Neural cell (in vitro differentiated cells): ENCODE results near the gene KIF23. TPM values are rescaled to one million over a fixed set of nuclear protein-coding genes. Genes with fewer than 3 reads are reported as not detected.

Source experiments
- H2AFZ ChIP-seq: fragments of 200-600, 300-800 bp; sonication (generic), shearing (Covaris generic); 2 replicates; pipeline ENCODE4 v1.6.0; 2014; ENCODE audit warnings: low read depth, mild to moderate bottlenecking, antibody characterized with exemption, low read length, moderate library complexity
- H3F3A ChIP-seq: fragments of 200-600 bp; shearing (Covaris generic); 2 replicates; pipeline ENCODE4 v1.6.1; 2016; ENCODE audit warnings: mild to moderate bottlenecking, moderate library complexity, mixed read lengths, antibody characterized with exemption, low read length; ENCODE audit not compliant: insufficient read depth, poor library complexity, severe bottlenecking
- H3K27ac ChIP-seq: fragments of 200-600, 300-800 bp; sonication (generic), shearing (Covaris generic); 2 replicates; pipeline ENCODE4 v1.5.1; 2014; ENCODE audit warnings: mild to moderate bottlenecking, low read length, moderate library complexity
- H3K27me3 ChIP-seq: fragments of 300-800, 200-600 bp; sonication (generic), shearing (Covaris generic); 2 replicates; pipeline ENCODE4 v1.6.0; 2014; ENCODE audit warnings: mild to moderate bottlenecking, low read depth, low read length, moderate library complexity; ENCODE audit not compliant: insufficient read depth
- H3K36me3 ChIP-seq: fragments of 300-800, 200-600 bp; sonication (generic), shearing (Covaris generic); 2 replicates; pipeline ENCODE4 v1.5.1; 2014; ENCODE audit warnings: mild to moderate bottlenecking, antibody characterized with exemption, low read length, moderate library complexity; ENCODE audit not compliant: insufficient read depth
- H3K4me2 ChIP-seq: fragments of 300-800, 200-600 bp; sonication (generic), shearing (Covaris generic); 2 replicates; pipeline ENCODE4 v1.6.0; 2014; ENCODE audit warnings: mild to moderate bottlenecking, low read length
- H3K4me3 ChIP-seq: fragments of 300-800, 200-600 bp; sonication (generic), shearing (Covaris generic); 2 replicates; pipeline ENCODE4 v1.5.1; 2014; ENCODE audit warnings: mild to moderate bottlenecking, low read length, moderate library complexity
- H3K79me2 ChIP-seq: fragments of 200-600 bp; shearing (Covaris generic); replicated peaks from 2 replicates; pipeline ENCODE4 v1.6.0; 2014; ENCODE audit warnings: mild to moderate bottlenecking, low read length, moderate library complexity; ENCODE audit not compliant: insufficient read depth
- H3K9ac ChIP-seq: fragments of 300-800, 200-600 bp; sonication (generic), shearing (Covaris generic); 2 replicates; pipeline ENCODE4 v1.6.1; 2016; ENCODE audit warnings: mild to moderate bottlenecking, low read length, mixed read lengths
- H3K9me2 ChIP-seq: fragments of 200-600 bp; shearing (Covaris generic); 2 replicates; pipeline ENCODE4 v1.6.1; 2016; ENCODE audit warnings: mild to moderate bottlenecking, low read length, mixed read lengths; ENCODE audit not compliant: insufficient read depth
- H3K9me3 ChIP-seq: fragments of 200-600, 300-800 bp; sonication (generic), shearing (Covaris generic); 2 replicates; pipeline ENCODE4 v1.6.1; 2016; ENCODE audit warnings: mild to moderate bottlenecking, mixed run types, low read length, moderate library complexity, mixed read lengths
- H4K20me1 ChIP-seq: fragments of 200-600 bp; shearing (Covaris generic); 2 replicates; pipeline ENCODE4 v1.6.1; 2016; ENCODE audit warnings: mild to moderate bottlenecking, mixed run types; ENCODE audit not compliant: insufficient read depth
- EP300 ChIP-seq: fragments of 450-650 bp; conservative IDR thresholded peaks from 2 replicates; pipeline ENCODE4 v1.6.1; 2014; ENCODE audit warnings: antibody characterized with exemption, mild to moderate bottlenecking, moderate library complexity; ENCODE audit not compliant: poor library complexity, severe bottlenecking
- EZH2 ChIP-seq: fragments of 200-600, 300-800 bp; shearing (Covaris generic), sonication (generic); IDR thresholded peaks from 2 replicates; pipeline ENCODE4 v1.6.1; 2014; ENCODE audit warnings: antibody characterized with exemption, low read length, borderline replicate concordance, mild to moderate bottlenecking; ENCODE audit not compliant: insufficient read depth, poor library complexity, severe bottlenecking
- MXI1 ChIP-seq: fragments of 450-650 bp; conservative IDR thresholded peaks from 2 replicates; pipeline ENCODE4 v1.6.1; 2014; ENCODE audit warnings: antibody characterized with exemption, mild to moderate bottlenecking; ENCODE audit not compliant: poor library complexity, severe bottlenecking
- POLR2AphosphoS5 ChIP-seq: IDR thresholded peaks from 2 replicates; pipeline ENCODE4 v1.6.1; 2012
- RAD21 ChIP-seq: fragments of 450-650 bp; conservative IDR thresholded peaks from 2 replicates; pipeline ENCODE4 v1.6.1; 2014; ENCODE audit warnings: antibody characterized with exemption, mild to moderate bottlenecking, moderate library complexity
- REST ChIP-seq: IDR thresholded peaks from 2 replicates; pipeline ENCODE4 v1.6.1; 2012; ENCODE audit warnings: borderline replicate concordance
- SMC3 ChIP-seq: fragments of 450-650 bp; conservative IDR thresholded peaks from 2 replicates; pipeline ENCODE4 v1.6.1; 2014; ENCODE audit warnings: antibody characterized with exemption, mild to moderate bottlenecking, moderate library complexity; ENCODE audit not compliant: poor library complexity
- TAF1 ChIP-seq: IDR thresholded peaks from 2 replicates; pipeline ENCODE4 v1.6.1; 2012; ENCODE audit warnings: low read depth
- polyA plus RNA-seq: library from polyadenylated mRNA; depleted of rRNA; stranded (reverse); fragments of >200 nt; gene quantifications from 2 replicates; pipeline ENCODE4 v1.2.3, GENCODE V29; 2014
- TF ChIP-seq, protein P1 (sequence below): fragments of 450-650 bp; IDR thresholded peaks from 2 replicates; pipeline ENCODE4 v1.5.1; 2014; ENCODE audit warnings: antibody characterized with exemption, mild to moderate bottlenecking, moderate library complexity; ENCODE audit not compliant: poor library complexity, severe bottlenecking

KIF23 gene
- polyA plus RNA-seq, 1 donor from 2014 or later = 1.7 TPM

DNA sequence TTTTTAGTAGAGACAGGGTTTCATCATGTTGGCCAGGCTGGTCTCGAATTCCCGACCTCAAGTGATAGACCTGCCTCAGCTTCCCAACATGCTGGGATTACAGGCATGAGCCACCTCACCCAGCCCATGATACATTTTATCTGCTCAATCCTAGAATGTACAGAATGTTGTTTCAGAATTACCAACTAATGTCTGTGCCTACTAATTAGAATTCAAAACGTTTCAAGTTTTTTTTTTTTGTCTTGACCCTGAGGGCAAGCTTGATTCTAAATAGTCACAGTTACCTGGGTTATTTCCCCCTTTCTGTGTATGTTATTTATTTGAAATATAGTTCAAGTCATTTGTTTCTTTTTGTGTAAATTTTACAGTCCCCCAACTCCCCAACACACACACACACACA, 5.3 kb upstream of the KIF23 start:
- Histone ChIP-seq H3K9ac (no peak overlapping the region), H3K79me2 (no peaks in the 10 kb centered on the region), H3F3A (no peaks in the 10 kb centered on the region), H3K9me2 (no peaks in the 10 kb centered on the region), H3K9me3 (no peaks in the 10 kb centered on the region), H2AFZ (no peak overlapping the region), H3K27ac (no peak overlapping the region), H3K27me3 (no peaks in the 10 kb centered on the region), H3K4me3 (no peak overlapping the region), H4K20me1 (no peaks in the 10 kb centered on the region), H3K36me3 (no peaks in the 10 kb centered on the region), H3K4me2 (no peak overlapping the region)
- TF ChIP-seq POLR2AphosphoS5 (no peak), EZH2 (no peak), RAD21 (no peak), REST (no peak), SMC3 (no peak), MXI1 (no peak), EP300 (no peak), TAF1 (no peak)
- TF ChIP-seq, protein P1, sequence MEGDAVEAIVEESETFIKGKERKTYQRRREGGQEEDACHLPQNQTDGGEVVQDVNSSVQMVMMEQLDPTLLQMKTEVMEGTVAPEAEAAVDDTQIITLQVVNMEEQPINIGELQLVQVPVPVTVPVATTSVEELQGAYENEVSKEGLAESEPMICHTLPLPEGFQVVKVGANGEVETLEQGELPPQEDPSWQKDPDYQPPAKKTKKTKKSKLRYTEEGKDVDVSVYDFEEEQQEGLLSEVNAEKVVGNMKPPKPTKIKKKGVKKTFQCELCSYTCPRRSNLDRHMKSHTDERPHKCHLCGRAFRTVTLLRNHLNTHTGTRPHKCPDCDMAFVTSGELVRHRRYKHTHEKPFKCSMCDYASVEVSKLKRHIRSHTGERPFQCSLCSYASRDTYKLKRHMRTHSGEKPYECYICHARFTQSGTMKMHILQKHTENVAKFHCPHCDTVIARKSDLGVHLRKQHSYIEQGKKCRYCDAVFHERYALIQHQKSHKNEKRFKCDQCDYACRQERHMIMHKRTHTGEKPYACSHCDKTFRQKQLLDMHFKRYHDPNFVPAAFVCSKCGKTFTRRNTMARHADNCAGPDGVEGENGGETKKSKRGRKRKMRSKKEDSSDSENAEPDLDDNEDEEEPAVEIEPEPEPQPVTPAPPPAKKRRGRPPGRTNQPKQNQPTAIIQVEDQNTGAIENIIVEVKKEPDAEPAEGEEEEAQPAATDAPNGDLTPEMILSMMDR = no peak

DNA sequence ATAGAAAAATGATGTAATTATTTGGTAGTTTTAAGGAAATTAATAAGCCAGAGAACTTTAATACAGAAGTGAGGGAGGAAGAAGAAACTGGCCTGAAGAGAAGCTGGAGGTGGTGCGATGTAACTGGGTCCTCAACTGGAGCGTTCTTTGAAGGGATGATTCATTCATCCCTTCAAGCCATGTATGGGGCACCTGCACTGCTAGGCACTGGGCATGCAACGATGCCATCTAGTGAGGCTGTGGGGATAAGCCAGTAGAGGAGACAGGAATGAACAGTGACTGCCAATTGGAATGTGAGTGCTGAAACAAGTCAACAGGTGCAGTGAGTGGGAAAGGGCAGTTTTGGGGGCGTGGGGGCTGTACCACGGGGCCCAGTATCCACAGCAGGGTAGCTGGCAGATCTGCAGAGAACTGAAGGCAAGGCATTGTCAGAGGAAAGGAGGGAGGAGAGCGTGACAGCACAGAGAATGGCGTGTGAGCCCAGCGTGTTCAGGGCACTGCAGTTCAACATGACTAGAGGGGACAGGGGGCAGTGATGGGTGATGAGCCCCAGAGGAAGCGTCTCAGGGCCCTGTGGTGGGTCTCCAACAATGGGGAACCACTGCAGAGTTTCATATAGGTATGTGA, 3.8 kb upstream of the KIF23 start:
- peak; percentile 53 for TF ChIP-seq RAD21
- no peak for TF ChIP-seq EP300
- TF ChIP-seq SMC3 = peak; percentile 42
- TF ChIP-seq REST = no peak
- no peak for TF ChIP-seq MXI1
- TF ChIP-seq, protein P1 = peak; percentile 47
- TF ChIP-seq TAF1 = no peak
- H3K4me2 ChIP-seq = no peak overlapping the region
- H3K4me3 ChIP-seq = no peak overlapping the region
- no peaks in the 10 kb centered on the region for H3K9me2 ChIP-seq
- H3F3A ChIP-seq = no peaks in the 10 kb centered on the region
- H3K79me2 ChIP-seq = peaks cover 2% of the 10 kb centered on the region
- no peaks in the 10 kb centered on the region for H3K27me3 ChIP-seq
- no peaks in the 10 kb centered on the region for H3K36me3 ChIP-seq
- H4K20me1 ChIP-seq = no peaks in the 10 kb centered on the region
- H2AFZ ChIP-seq = no peak overlapping the region
- no peak overlapping the region for H3K27ac ChIP-seq
- no peak overlapping the region for H3K9ac ChIP-seq
- H3K9me3 ChIP-seq = no peaks in the 10 kb centered on the region
